Measurements from ENCODE around the gene SEMA3G.

Gene SEMA3G

GRCh38 chr3:52400275-52400793 lies 44.6 kb downstream of the SEMA3G start:
- H3K4me3 ChIP-seq (ENCODE audit: control insufficient read depth in 1 of 7, extremely low read depth in 1 of 7, insufficient read depth in 4 of 7, low read depth in 2 of 7, low read length in 6 of 7), result no peak overlapping the region

GRCh38 chr3:52399593-52399992 lies 45.3 kb downstream of the SEMA3G start:
- Histone ChIP-seq H3K4me3 (ENCODE audit: control insufficient read depth in 1 of 7, extremely low read depth in 1 of 7, insufficient read depth in 4 of 7, low read depth in 2 of 7, low read length in 6 of 7) (no peak overlapping the region), H3K4me1 (ENCODE audit: control extremely low read depth in 1 of 4, control insufficient read depth in 4 of 4, insufficient read depth in 4 of 4, low read length in 3 of 4) (no peaks in the 10 kb centered on the region), H3K27me3 (replicated peaks in 2 of 5; ENCODE audit: control insufficient read depth in 4 of 5, insufficient read depth in 5 of 5, low read length in 4 of 5) (no peaks in the 10 kb centered on the region), H3K9me3 (ENCODE audit: control extremely low read depth in 1 of 5, control insufficient read depth in 4 of 5, insufficient read depth in 2 of 5, low read depth in 1 of 5, low read length in 4 of 5) (no peaks in the 10 kb centered on the region), H3K36me3 (ENCODE audit: control insufficient read depth in 4 of 4, insufficient read depth in 4 of 4, low read length in 3 of 4) (peaks cover 11 to 75% (median 43%) of the 10 kb centered on the region in 4 experiments), H3K27ac (ENCODE audit: insufficient read depth in 1 of 2, low read depth in 1 of 2, low read length in 2 of 2, poor library complexity in 1 of 2, severe bottlenecking in 2 of 2) (no peak overlapping the region)
- 97% methylated on average over 5 of the region's 6 CpGs for WGBS (ENCODE audit: insufficient coverage)
- ChIA-PET POLR2A (no interaction called here), CTCF (interaction anchor here (1.0 to 1.8 kb wide), 3 partner anchors 15 to 47 kb away, joined by 3 to 6 read pairs (median 4); no protein-coding TSS in a partner anchor)
- DNase-seq, result no peak

More at GRCh38 chr3:52400275-52400793, 44.6 kb downstream of the SEMA3G start:
- Histone ChIP-seq H3K9me3 (ENCODE audit: control extremely low read depth in 1 of 5, control insufficient read depth in 4 of 5, insufficient read depth in 2 of 5, low read depth in 1 of 5, low read length in 4 of 5) (no peaks in the 10 kb centered on the region), H3K36me3 (ENCODE audit: control insufficient read depth in 4 of 4, insufficient read depth in 4 of 4, low read length in 3 of 4) (peaks cover 14 to 76% (median 49%) of the 10 kb centered on the region in 4 experiments), H3K27me3 (replicated peaks in 2 of 5; ENCODE audit: control insufficient read depth in 4 of 5, insufficient read depth in 5 of 5, low read length in 4 of 5) (no peaks in the 10 kb centered on the region), H3K4me1 (ENCODE audit: control extremely low read depth in 1 of 4, control insufficient read depth in 4 of 4, insufficient read depth in 4 of 4, low read length in 3 of 4) (no peaks in the 10 kb centered on the region), H3K27ac (ENCODE audit: insufficient read depth in 1 of 2, low read depth in 1 of 2, low read length in 2 of 2, poor library complexity in 1 of 2, severe bottlenecking in 2 of 2) (no peak overlapping the region)
- no peak for DNase-seq
- ChIA-PET CTCF (interaction anchor here (1.8 to 2.3 kb wide), 2 partner anchors 13 to 16 kb away, joined by 5 to 6 read pairs; no protein-coding TSS in a partner anchor), POLR2A (interaction anchor here (1.0 kb wide), 1 partner anchor 100 kb away, joined by 3 read pairs; no protein-coding TSS in a partner anchor)
- 97% methylated on average over 9 of the region's 10 CpGs for WGBS (ENCODE audit: insufficient coverage)

GRCh38 chr3:52399131-52399530 lies 45.8 kb downstream of the SEMA3G start:
- ChIA-PET POLR2A (no interaction called here), CTCF (interaction anchor here (1.0 to 1.4 kb wide), 4 partner anchors 8 to 47 kb away, joined by 3 to 7 read pairs (median 4); no protein-coding TSS in a partner anchor)
- no peak for DNase-seq
- H3K4me3 ChIP-seq (ENCODE audit: control insufficient read depth in 1 of 7, extremely low read depth in 1 of 7, insufficient read depth in 4 of 7, low read depth in 2 of 7, low read length in 6 of 7), result no peak overlapping the region
- peaks cover 8 to 72% (median 40%) of the 10 kb centered on the region in 4 experiments for H3K36me3 ChIP-seq (ENCODE audit: control insufficient read depth in 4 of 4, insufficient read depth in 4 of 4, low read length in 3 of 4)
- H3K27me3 ChIP-seq (replicated peaks in 2 of 5; ENCODE audit: control insufficient read depth in 4 of 5, insufficient read depth in 5 of 5, low read length in 4 of 5), result no peaks in the 10 kb centered on the region
- H3K9me3 ChIP-seq (ENCODE audit: control extremely low read depth in 1 of 5, control insufficient read depth in 4 of 5, insufficient read depth in 2 of 5, low read depth in 1 of 5, low read length in 4 of 5), result no peaks in the 10 kb centered on the region
- H3K27ac ChIP-seq (ENCODE audit: insufficient read depth in 1 of 2, low read depth in 1 of 2, low read length in 2 of 2, poor library complexity in 1 of 2, severe bottlenecking in 2 of 2), result no peak overlapping the region
- no peaks in the 10 kb centered on the region for H3K4me1 ChIP-seq (ENCODE audit: control extremely low read depth in 1 of 4, control insufficient read depth in 4 of 4, insufficient read depth in 4 of 4, low read length in 3 of 4)
- 100% methylated on average over 4 of the region's 4 CpGs for WGBS (ENCODE audit: insufficient coverage)

GRCh38 chr3:52398670-52399081 lies 46.2 kb downstream of the SEMA3G start:
- H3K36me3 ChIP-seq (ENCODE audit: control insufficient read depth in 4 of 4, insufficient read depth in 4 of 4, low read length in 3 of 4), result peaks cover 7 to 72% (median 38%) of the 10 kb centered on the region in 4 experiments
- H3K27me3 ChIP-seq (replicated peaks in 2 of 5; ENCODE audit: control insufficient read depth in 4 of 5, insufficient read depth in 5 of 5, low read length in 4 of 5), result no peaks in the 10 kb centered on the region
- H3K4me3 ChIP-seq (ENCODE audit: control insufficient read depth in 1 of 7, extremely low read depth in 1 of 7, insufficient read depth in 4 of 7, low read depth in 2 of 7, low read length in 6 of 7), result no peak overlapping the region
- H3K4me1 ChIP-seq (ENCODE audit: control extremely low read depth in 1 of 4, control insufficient read depth in 4 of 4, insufficient read depth in 4 of 4, low read length in 3 of 4), result no peaks in the 10 kb centered on the region
- no peaks in the 10 kb centered on the region for H3K9me3 ChIP-seq (ENCODE audit: control extremely low read depth in 1 of 5, control insufficient read depth in 4 of 5, insufficient read depth in 2 of 5, low read depth in 1 of 5, low read length in 4 of 5)
- CTCF ChIA-PET, result interaction anchor here (1.0 to 1.4 kb wide), 4 partner anchors 9 to 48 kb away, joined by 3 to 7 read pairs (median 4); no protein-coding TSS in a partner anchor
- POLR2A ChIA-PET, result interaction anchor here (0.8 kb wide), 1 partner anchor 8 kb away, joined by 4 read pairs; no protein-coding TSS in a partner anchor
- DNase-seq, result no peak
- no peak overlapping the region for H3K27ac ChIP-seq (ENCODE audit: insufficient read depth in 1 of 2, low read depth in 1 of 2, low read length in 2 of 2, poor library complexity in 1 of 2, severe bottlenecking in 2 of 2)
- WGBS (ENCODE audit: insufficient coverage), result 94% methylated on average over 5 of the region's 5 CpGs

GRCh38 chr3:52397676-52398399 lies 47.1 kb downstream of the SEMA3G start:
- H3K4me3 ChIP-seq (ENCODE audit: control insufficient read depth in 1 of 7, extremely low read depth in 1 of 7, insufficient read depth in 4 of 7, low read depth in 2 of 7, low read length in 6 of 7), result no peak overlapping the region
- H3K4me1 ChIP-seq (ENCODE audit: control extremely low read depth in 1 of 4, control insufficient read depth in 4 of 4, insufficient read depth in 4 of 4, low read length in 3 of 4), result no peaks in the 10 kb centered on the region
- H3K36me3 ChIP-seq (ENCODE audit: control insufficient read depth in 4 of 4, insufficient read depth in 4 of 4, low read length in 3 of 4), result peaks cover 7 to 70% (median 34%) of the 10 kb centered on the region in 4 experiments
- WGBS (ENCODE audit: insufficient coverage), result 98% methylated on average over 8 of the region's 13 CpGs
- no peaks in the 10 kb centered on the region for H3K9me3 ChIP-seq (ENCODE audit: control extremely low read depth in 1 of 5, control insufficient read depth in 4 of 5, insufficient read depth in 2 of 5, low read depth in 1 of 5, low read length in 4 of 5)
- no peak for DNase-seq
- no peaks in the 10 kb centered on the region for H3K27me3 ChIP-seq (replicated peaks in 2 of 5; ENCODE audit: control insufficient read depth in 4 of 5, insufficient read depth in 5 of 5, low read length in 4 of 5)
- CTCF ChIA-PET, result interaction anchor here (1.1 to 1.4 kb wide), 3 partner anchors 9 to 13 kb away, joined by 3 to 7 read pairs (median 4); no protein-coding TSS in a partner anchor
- H3K27ac ChIP-seq (ENCODE audit: insufficient read depth in 1 of 2, low read depth in 1 of 2, low read length in 2 of 2, poor library complexity in 1 of 2, severe bottlenecking in 2 of 2), result no peak overlapping the region
- POLR2A ChIA-PET, result interaction anchor here (0.8 kb wide), 1 partner anchor 9 kb away, joined by 4 read pairs; no protein-coding TSS in a partner anchor

GRCh38 chr3:52396907-52397591 lies 47.9 kb downstream of the SEMA3G start:
- WGBS (ENCODE audit: insufficient coverage), result 95% methylated on average over 10 of the region's 10 CpGs
- Histone ChIP-seq H3K4me1 (ENCODE audit: control extremely low read depth in 1 of 4, control insufficient read depth in 4 of 4, insufficient read depth in 4 of 4, low read length in 3 of 4) (no peaks in the 10 kb centered on the region), H3K4me3 (ENCODE audit: control insufficient read depth in 1 of 7, extremely low read depth in 1 of 7, insufficient read depth in 4 of 7, low read depth in 2 of 7, low read length in 6 of 7) (no peak overlapping the region), H3K27me3 (replicated peaks in 2 of 5; ENCODE audit: control insufficient read depth in 4 of 5, insufficient read depth in 5 of 5, low read length in 4 of 5) (no peaks in the 10 kb centered on the region), H3K36me3 (ENCODE audit: control insufficient read depth in 4 of 4, insufficient read depth in 4 of 4, low read length in 3 of 4) (peaks cover 4 to 68% (median 28%) of the 10 kb centered on the region in 4 experiments), H3K9me3 (ENCODE audit: control extremely low read depth in 1 of 5, control insufficient read depth in 4 of 5, insufficient read depth in 2 of 5, low read depth in 1 of 5, low read length in 4 of 5) (no peaks in the 10 kb centered on the region), H3K27ac (ENCODE audit: insufficient read depth in 1 of 2, low read depth in 1 of 2, low read length in 2 of 2, poor library complexity in 1 of 2, severe bottlenecking in 2 of 2) (no peak overlapping the region)
- ChIA-PET POLR2A (no interaction called here), CTCF (interaction anchor here (1.0 to 1.3 kb wide), 2 partner anchors 10 to 13 kb away, joined by 3 read pairs; no protein-coding TSS in a partner anchor)
- DNase-seq, result no peak
